GM19455 (cell line): ENCODE results near the gene CASQ2.

Experiments
- ATAC-seq: cut with Tn5 transposase; IDR thresholded peaks from one replicate; pipeline ENCODE4 v1.9.1; 2021; ENCODE audit not compliant: unreplicated experiment

CASQ2 gene

GRCh38 chr1:115666702-115667101 is 101.8 kb downstream of the CASQ2 start:
- ATAC-seq: no peak

GRCh38 chr1:115666206-115666605 is 102.3 kb downstream of the CASQ2 start:
- ATAC-seq: no peak

GRCh38 chr1:115665319-115666096 is 103.0 kb downstream of the CASQ2 start:
- ATAC-seq: no peak

- no peak for ATAC-seq
These were observed 107.4 kb downstream of the CASQ2 start for GRCh38 chr1:115661157-115661556.

GRCh38 chr1:115660151-115660550 is 108.4 kb downstream of the CASQ2 start:
- no peak for ATAC-seq

GRCh38 chr1:115658646-115659045 is 109.9 kb downstream of the CASQ2 start:
- ATAC-seq: no peak

GRCh38 chr1:115656461-115657077 is 111.9 kb downstream of the CASQ2 start:
- ATAC-seq: no peak

- ATAC-seq: no peak
These were observed 112.6 kb downstream of the CASQ2 start for GRCh38 chr1:115655916-115656315.

GRCh38 chr1:115655306-115655663 is 113.2 kb downstream of the CASQ2 start:
- ATAC-seq: no peak

- ATAC-seq: no peak
These were observed 113.7 kb downstream of the CASQ2 start for GRCh38 chr1:115654663-115655305.

- no peak for ATAC-seq
These were observed 114.4 kb downstream of the CASQ2 start for GRCh38 chr1:115654125-115654524.

- no peak for ATAC-seq
These were observed 116.2 kb downstream of the CASQ2 start for GRCh38 chr1:115652236-115652788.

GRCh38 chr1:115651391-115651790 is 117.1 kb downstream of the CASQ2 start:
- no peak for ATAC-seq

- ATAC-seq: no peak
These were observed 117.6 kb downstream of the CASQ2 start for GRCh38 chr1:115650961-115651360.
